Measurements from ENCODE around the gene PHTF1. TPM values are rescaled to one million over a fixed set of nuclear protein-coding genes. Genes with fewer than 3 reads are reported as not detected.

Gene PHTF1
- total RNA-seq, result 18.5 and 25.7 TPM in 2 replicates
- total RNA-seq (2013), result 11.0 TPM
- polyA plus RNA-seq, result 3.6 and 8.1 TPM in 2 replicates
- 9.8 and 10.1 TPM in 2 replicates for polyA minus RNA-seq

GRCh38 chr1:113759333-113760101 lies at the start of gene PHTF1:
TSS of gene PHTF1 (minus strand) at chr1:113759486. CDS start at chr1:113758703, 783 bp downstream.
- intact Hi-C loops (cut with micrococcal nuclease), result loop anchor here (1.0 to 10.0 kb wide), 8 partner anchors 53 to 1145 kb away; partner anchors contain the start of genes CAPZA1, CSDE1, DCLRE1B and HIPK1
- Mint-ChIP-seq H3K27ac (peak within 1 kb of the TSS; percentile 99), H3K9me3 (ENCODE audit: insufficient read depth) (no peaks in the 10 kb centered on the region), H3K27me3 (no peaks in the 10 kb centered on the region), H3K4me3 (peak within 1 kb of the TSS; percentile 99), H3K4me1 (peaks cover 23% of the 10 kb centered on the region)
- H4K20me1 ChIP-seq (ENCODE audit: control insufficient read depth, insufficient read depth, low read length, poor library complexity, severe bottlenecking), result no peaks in the 10 kb centered on the region
- ATAC-seq (ENCODE audit: low read depth) (peak; percentile 84), DNase-seq (peak; percentile 80)
- WGBS (ENCODE audit: insufficient coverage), result under 1% methylated on average over 44 of the region's 47 CpGs
- H3K4me3 ChIP-seq (ENCODE audit: control extremely low read depth in 1 of 5, extremely low read depth in 1 of 5, insufficient read depth in 1 of 5, low read depth in 2 of 5, low read length in 4 of 5), result peak within 1 kb of the TSS; percentile 76 to 93 (median 92)
- peak within 1 kb of the TSS; percentile 86 to 90 for H3K27ac ChIP-seq (ENCODE audit: low read length in 2 of 2)
- no peaks in the 10 kb centered on the region for H3K9me3 ChIP-seq (ENCODE audit: control extremely low read depth in 1 of 3, control insufficient read depth in 2 of 3, insufficient read depth in 1 of 3, low read length in 2 of 3)
- ChIA-PET POLR2A (interaction anchor here (0.6 to 1.8 kb wide), 6 partner anchors 21 to 781 kb away, joined by 3 to 9 read pairs (median 6); partner anchors contain the start of gene RSBN1), CTCF (interaction anchor here (0.7 to 1.6 kb wide), 4 partner anchors 52 to 666 kb away, joined by 3 to 7 read pairs (median 4); partner anchors contain the start of gene RSBN1)
- H3K79me2 ChIP-seq (ENCODE audit: control insufficient read depth, insufficient read depth, low read length), result peaks cover 15% of the 10 kb centered on the region
- peak within 1 kb of the TSS; percentile 85 for H3K4me2 ChIP-seq (replicated peaks; ENCODE audit: low read depth, low read length, poor library complexity, severe bottlenecking)
- peak within 1 kb of the TSS; percentile 95 for H2AFZ ChIP-seq (ENCODE audit: insufficient read depth, low read depth, low read length, poor library complexity, severe bottlenecking)
- peak within 1 kb of the TSS; percentile 84 for H3K9ac ChIP-seq (ENCODE audit: low read length)
- H3K27me3 ChIP-seq (replicated peaks in 1 of 4; ENCODE audit: control extremely low read depth in 1 of 4, control insufficient read depth in 3 of 4, insufficient read depth in 4 of 4, low read length in 3 of 4), result no peaks in the 10 kb centered on the region
- TF ChIP-seq EZH2 (IDR thresholded peaks at IDR 0.05; ENCODE audit: borderline replicate concordance, insufficient read depth, low read depth, low read length, poor library complexity, severe bottlenecking) (no peak), CTCF (IDR thresholded peaks at IDR 0.05) (no peak)
- peaks cover 6 to 20% of the 10 kb centered on the region in 2 donors for H3K4me1 ChIP-seq (ENCODE audit: control insufficient read depth in 2 of 2, insufficient read depth in 2 of 2, low read length in 2 of 2)
- peaks cover under 1% of the 10 kb centered on the region in 2 experiments for H3K36me3 ChIP-seq (replicated peaks in 1 of 2; ENCODE audit: control extremely low read depth in 1 of 2, control insufficient read depth in 1 of 2, extremely low read depth in 1 of 2, insufficient read depth in 2 of 2, low read length in 1 of 2)
